ENCODE data around the gene SHQ1.
"Not testable (repeated sequence)": the region's sequence is repeated elsewhere in the genome, so short reads cannot be mapped to it uniquely, and the experiment has no call there.

SHQ1 gene

DNA sequence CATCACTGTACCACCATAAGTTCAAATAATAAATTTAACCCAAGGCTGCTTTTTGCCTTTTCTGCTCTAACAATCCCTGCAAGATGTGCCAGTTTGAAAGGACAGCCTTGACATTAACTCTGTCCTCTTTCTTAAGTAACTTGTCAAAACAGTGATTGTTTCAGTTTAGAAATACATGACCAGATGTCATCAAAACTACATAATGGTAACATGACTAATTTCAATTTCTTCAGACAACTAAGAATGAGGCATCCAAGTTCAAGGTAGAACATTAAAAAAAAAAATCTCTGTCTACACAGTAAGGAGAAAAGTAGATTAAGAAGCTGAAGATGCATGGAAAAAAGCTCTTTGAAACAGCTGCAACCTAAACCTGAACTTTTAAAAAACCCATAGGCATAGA is 47.4 kb downstream of the SHQ1 start:
- no peak for DNase-seq (ENCODE audit: low read depth)

DNA sequence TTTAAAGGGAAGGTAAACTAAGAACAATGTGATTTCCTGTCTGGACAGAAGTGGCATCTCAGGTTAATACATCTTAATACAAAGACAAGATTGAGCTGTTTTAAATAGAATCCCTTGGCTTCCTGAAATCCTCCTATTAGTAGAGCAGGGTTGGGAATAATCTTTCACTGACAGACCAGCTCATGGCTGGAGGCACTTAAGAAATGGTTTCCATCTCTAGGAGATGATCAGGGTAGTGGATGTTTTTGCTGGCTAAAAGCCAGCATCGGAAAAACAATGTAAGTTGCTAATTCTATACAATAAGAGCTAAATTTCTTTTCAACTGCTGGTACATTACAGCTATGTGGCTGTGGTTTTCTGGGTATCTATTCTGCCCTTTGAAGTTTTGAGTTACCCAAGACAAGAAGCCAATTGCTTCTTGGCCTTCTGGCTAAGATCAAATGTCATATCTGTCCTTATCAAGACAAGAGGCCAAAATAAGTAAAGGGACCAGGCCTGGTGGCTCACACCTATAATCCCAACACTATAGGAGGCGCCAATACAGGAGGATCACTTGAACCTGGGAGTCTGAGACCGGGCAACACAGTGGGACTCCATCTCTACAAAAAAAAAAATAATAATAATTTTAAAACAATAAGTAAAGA is 49.6 kb downstream of the SHQ1 start:
- no peak for DNase-seq (ENCODE audit: low read depth)

- DNase-seq (ENCODE audit: low read depth), result no peak
Measured at GRCh38 chr3:72797773-72798543, 50.3 kb downstream of the SHQ1 start.

GRCh38 chr3:72794079-72794478 is 54.2 kb downstream of the SHQ1 start:
- no peak for DNase-seq (ENCODE audit: low read depth)

- no peak for DNase-seq (ENCODE audit: low read depth)
Measured at GRCh38 chr3:72791161-72791560, 57.1 kb downstream of the SHQ1 start.

DNA sequence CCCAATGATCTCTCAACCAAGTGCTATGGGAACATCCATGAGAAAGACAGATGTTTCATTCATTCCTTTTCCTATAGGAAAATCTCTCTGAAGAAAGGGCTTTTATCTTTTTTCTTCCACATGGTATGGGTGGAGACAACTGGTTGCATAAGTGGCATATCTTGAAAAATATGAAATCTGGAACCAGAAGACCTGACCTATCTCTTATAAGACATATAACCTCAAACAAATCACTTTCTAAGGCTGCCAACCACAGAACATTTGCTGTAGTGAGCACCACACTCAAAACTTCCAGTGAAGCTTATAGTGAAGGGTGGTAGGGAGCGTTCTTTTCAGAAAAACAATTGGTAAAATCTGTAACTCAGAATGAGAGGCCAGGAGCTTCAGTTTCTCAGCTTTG is 58.5 kb downstream of the SHQ1 start:
- DNase-seq (ENCODE audit: low read depth), result no peak

DNA sequence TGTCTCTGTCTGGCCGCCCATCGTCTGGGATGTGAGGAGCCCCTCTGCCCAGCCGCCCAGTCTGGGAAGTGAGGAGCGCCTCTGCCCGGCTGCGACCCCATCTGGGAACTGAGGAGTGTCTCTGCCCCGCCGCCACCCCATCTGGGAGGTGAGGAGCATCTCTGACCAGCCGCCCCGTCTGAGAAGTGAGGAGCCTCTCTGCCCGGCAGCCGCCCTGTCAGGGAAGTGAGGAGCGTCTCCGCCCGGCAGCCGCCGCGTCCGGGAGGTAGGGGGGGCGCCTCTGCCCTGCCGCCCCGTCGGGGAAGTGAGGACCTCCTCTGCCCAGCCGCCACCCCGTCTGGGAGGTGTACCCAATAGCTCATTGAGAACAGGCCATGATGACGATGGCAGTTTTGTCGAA is 60.0 kb downstream of the SHQ1 start:
- not testable (repeated sequence) for DNase-seq (ENCODE audit: low read depth)

- DNase-seq (ENCODE audit: low read depth), result no peak
Measured at GRCh38 chr3:72786668-72787067, 61.6 kb downstream of the SHQ1 start.

- DNase-seq (ENCODE audit: low read depth), result no peak
Measured at GRCh38 chr3:72784226-72784625, 64.0 kb downstream of the SHQ1 start.

- DNase-seq (ENCODE audit: low read depth), result no peak
Measured at GRCh38 chr3:72782521-72782920, 65.7 kb downstream of the SHQ1 start.

- DNase-seq (ENCODE audit: low read depth), result no peak
Measured at GRCh38 chr3:72769758-72770540, 78.3 kb downstream of the SHQ1 start.

DNA sequence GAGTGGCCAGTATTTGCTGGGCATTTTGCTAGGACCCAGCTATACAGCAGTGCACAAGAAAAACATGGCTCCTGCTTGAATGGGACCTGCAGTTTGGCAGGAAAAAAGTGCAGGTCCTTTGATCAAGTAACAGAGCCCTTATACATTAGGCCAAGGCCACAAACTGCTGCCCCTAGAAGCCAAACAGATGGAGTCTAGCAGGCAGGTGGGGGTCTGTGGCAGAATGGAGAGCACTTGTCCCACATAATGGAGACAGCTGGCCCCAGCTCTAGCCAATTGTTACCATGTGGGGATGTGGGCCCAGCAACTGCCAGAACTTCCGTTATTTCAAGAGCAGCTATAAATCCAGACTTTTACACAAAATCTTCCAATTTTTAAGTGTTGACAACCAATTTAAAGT is 79.3 kb downstream of the SHQ1 start:
- DNase-seq (ENCODE audit: low read depth), result no peak

- DNase-seq (ENCODE audit: low read depth), result no peak
Measured at GRCh38 chr3:72768481-72768880, 79.8 kb downstream of the SHQ1 start.

- no peak for DNase-seq (ENCODE audit: low read depth)
Measured at GRCh38 chr3:72768006-72768441, 80.2 kb downstream of the SHQ1 start.

GRCh38 chr3:72766866-72767265 is 81.4 kb downstream of the SHQ1 start:
- DNase-seq (ENCODE audit: low read depth), result no peak

DNA sequence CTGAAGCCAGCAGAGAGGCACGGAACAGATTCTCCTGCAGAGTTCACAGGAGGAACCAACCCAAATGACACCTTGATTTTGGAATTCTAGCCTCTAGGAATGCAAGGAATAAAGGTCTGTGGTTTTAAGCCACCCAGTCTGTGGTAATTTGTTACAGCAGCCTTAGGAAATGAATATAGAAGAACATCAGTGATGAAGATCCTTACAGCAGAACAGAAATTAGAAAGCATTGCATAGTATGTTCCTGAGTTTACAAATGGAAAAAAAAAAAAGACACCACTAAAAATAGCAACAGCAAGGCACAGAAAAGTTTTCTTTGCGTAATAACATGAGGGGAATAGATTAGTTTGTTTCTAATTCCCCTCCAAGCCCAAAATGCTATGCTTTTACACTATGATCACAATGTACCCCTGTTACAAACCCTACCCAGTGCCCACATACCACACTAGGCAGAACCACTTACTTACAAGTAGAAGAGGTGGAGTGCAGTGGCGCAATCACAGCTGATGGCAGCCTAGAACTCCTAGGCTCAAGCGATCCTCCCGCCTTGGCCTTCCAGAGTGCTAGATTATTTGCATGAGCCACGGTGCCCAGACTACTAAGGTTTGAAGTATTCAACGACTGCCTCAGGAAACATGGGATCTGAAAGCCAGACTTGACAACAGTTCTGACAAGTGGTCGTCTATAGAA is 84.3 kb downstream of the SHQ1 start:
- no peak for DNase-seq (ENCODE audit: low read depth)

- DNase-seq (ENCODE audit: low read depth), result no peak
Measured at GRCh38 chr3:72761410-72761809, 86.8 kb downstream of the SHQ1 start.

- DNase-seq (ENCODE audit: low read depth), result no peak
Measured at GRCh38 chr3:72760225-72760624, 88.0 kb downstream of the SHQ1 start.

GRCh38 chr3:72756900-72757299 is 91.3 kb downstream of the SHQ1 start:
- DNase-seq (ENCODE audit: low read depth), result no peak

- no peak for DNase-seq (ENCODE audit: low read depth)
Measured at GRCh38 chr3:72754582-72754981, 93.7 kb downstream of the SHQ1 start.

GRCh38 chr3:72753495-72753894 is 94.8 kb downstream of the SHQ1 start:
- DNase-seq (ENCODE audit: low read depth), result no peak

DNA sequence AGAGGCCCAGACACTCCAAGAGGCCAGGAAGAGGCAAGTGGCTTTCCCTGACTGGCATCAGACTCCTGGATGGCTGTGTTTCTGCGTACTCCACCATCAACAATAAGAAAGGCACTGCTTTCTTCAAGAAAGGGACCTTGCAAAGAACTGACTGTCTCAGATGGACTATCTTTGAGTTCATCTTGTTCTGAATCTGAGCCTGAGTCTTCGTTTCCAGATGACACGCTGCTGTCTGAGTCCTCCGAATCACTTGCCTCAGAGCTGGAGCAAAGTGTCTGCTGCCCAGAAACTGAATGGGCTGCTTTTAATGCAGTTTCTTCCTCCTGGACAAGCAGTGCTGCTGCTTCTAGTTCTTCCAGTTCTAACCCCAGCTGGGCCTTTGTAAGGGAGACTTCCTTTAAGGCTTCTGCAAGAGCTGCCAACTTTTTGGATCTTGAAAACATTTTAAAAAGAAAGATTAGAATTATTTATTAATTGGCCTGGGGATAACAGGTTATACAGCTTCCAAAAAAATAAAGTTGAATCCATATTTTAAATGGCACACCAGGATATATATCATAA is 97.8 kb downstream of the SHQ1 start:
- no peak for DNase-seq (ENCODE audit: low read depth)

All from activated T-cell treated with anti-CD3 and anti-CD28 coated beads for 48 hours (primary cell).